Caco-2 (cell line): Measurements from ENCODE around the gene BANP. TPM values are rescaled to one million over a fixed set of nuclear protein-coding genes. Genes with fewer than 3 reads are reported as not detected.
A peak's percentile ranks its signal among the peaks of the same experiment; 100 is the strongest.

Experiments
- BruUV-seq: library from RNA; stranded (reverse); fragments of 400-500 nt; replicated peaks from 2 replicates; lab custom pipeline; 2021; lab: Mats Ljungman, UMichigan
- CTCF ChIA-PET: fragments of 300-600 bp; sonication (Branson Sonifier 250); formaldehyde crosslinking; loops from one replicate; lab custom pipeline; 2022; ENCODE audit warnings: antibody characterized with exemption; lab: Charles Lee
- POLR2A ChIA-PET: fragments of 300-600 bp; sonication (Branson Sonifier 250); formaldehyde crosslinking; loops from one replicate; lab custom pipeline; 2022; ENCODE audit warnings: antibody characterized with exemption; lab: Charles Lee
- DNase-seq, 2 experiments: peaks; one replicate each; pipeline versions ENCODE4 v3.0.0 to v3.0.0-alpha.2; 2020 to 2022
- H3K27me3 ChIP-seq: replicated peaks from 2 replicates; pipeline ENCODE4 v1.6.0; 2011; ENCODE audit warnings: low read length; ENCODE audit not compliant: control insufficient read depth, insufficient read depth
- H3K36me3 ChIP-seq: 2 replicates; pipeline ENCODE4 v1.5.1; 2011; ENCODE audit warnings: low read length; ENCODE audit not compliant: control insufficient read depth, insufficient read depth
- H3K4me1 ChIP-seq: fragments of 250-450 bp; sonication (Bioruptor Pico); 2 replicates; pipeline ENCODE4 v1.5.1; 2020; ENCODE audit warnings: mild to moderate bottlenecking
- H3K4me3 ChIP-seq: 2 replicates; pipeline ENCODE4 v1.5.1; 2011; ENCODE audit warnings: low read depth, mild to moderate bottlenecking, control low read depth, low read length
- H3K9me3 ChIP-seq: fragments of 250-450 bp; sonication (Bioruptor Pico); 2 replicates; pipeline ENCODE4 v1.5.1; 2020; ENCODE audit warnings: mild to moderate bottlenecking, moderate library complexity
- H3K27ac Mint-ChIP-seq: one replicate; pipeline ENCODE4 v1.8.0; 2022; ENCODE audit warnings: mixed read lengths; ENCODE audit not compliant: unreplicated experiment
- H3K27me3 Mint-ChIP-seq: one replicate; pipeline ENCODE4 v1.8.0; 2022; ENCODE audit warnings: mixed read lengths; ENCODE audit not compliant: insufficient read depth, unreplicated experiment
- H3K36me3 Mint-ChIP-seq: one replicate; pipeline ENCODE4 v1.8.0; 2022; ENCODE audit warnings: mild to moderate bottlenecking, mixed read lengths; ENCODE audit not compliant: insufficient read depth, unreplicated experiment
- H3K4me1 Mint-ChIP-seq: one replicate; pipeline ENCODE4 v1.8.0; 2022; ENCODE audit warnings: low read depth, mixed read lengths; ENCODE audit not compliant: unreplicated experiment
- H3K4me3 Mint-ChIP-seq: one replicate; pipeline ENCODE4 v1.8.0; 2022; ENCODE audit warnings: mild to moderate bottlenecking, moderate library complexity, mixed read lengths; ENCODE audit not compliant: unreplicated experiment
- H3K9me3 Mint-ChIP-seq: one replicate; pipeline ENCODE4 v1.8.0; 2022; ENCODE audit warnings: mixed read lengths; ENCODE audit not compliant: unreplicated experiment
- CTCF ChIP-seq, 2 experiments: fragments of 200-600 bp in 1 of 2; IDR thresholded peaks; 1 replicate in 1 of 2; 2 replicates in 1 of 2; pipeline versions ENCODE4 v1.5.1 to v1.8.0; 2011 to 2022; ENCODE audit warnings: antibody characterized with exemption in 1 of 2, control low read depth in 1 of 2, inconsistent platforms in 1 of 2, low read depth in 1 of 2, low read length in 1 of 2, mild to moderate bottlenecking in 1 of 2, moderate library complexity in 1 of 2; ENCODE audit not compliant: insufficient read depth in 1 of 2, severe bottlenecking in 1 of 2, unreplicated experiment in 1 of 2
- intact Hi-C: fragments of 100-400 bp; cut with micrococcal nuclease; formaldehyde crosslinking; loops from one replicate; pipeline ENCODE4 v1.10.0; 2022; ENCODE audit not compliant: unreplicated experiment
- total RNA-seq: library from RNA; stranded (reverse); gene quantifications from 2 replicates; pipeline ENCODE4 v1.2.3, GENCODE V29; 2022

The BANP gene
- total RNA-seq, 1 experiment from 2014 or later = 44.4 TPM

GRCh38 chr16:88058136-88058535, 106.9 kb downstream of the BANP start:
- intact Hi-C loops = no loop called here
- Mint-ChIP-seq H3K9me3 (no peaks in the 10 kb centered on the region), H3K27ac (no peak overlapping the region), H3K27me3 (no peaks in the 10 kb centered on the region), H3K4me1 (no peaks in the 10 kb centered on the region), H3K4me3 (no peak overlapping the region), H3K36me3 (peaks cover 6% of the 10 kb centered on the region)
- POLR2A ChIA-PET = no interaction called here
- no peak for TF ChIP-seq CTCF (IDR thresholded peaks at IDR 0.05; ENCODE audit: insufficient read depth in 1 of 2, low read depth in 1 of 2, low read length in 1 of 2, severe bottlenecking in 1 of 2, unreplicated experiment in 1 of 2)
- no peaks in the 10 kb centered on the region for H3K4me1 ChIP-seq
- no peaks in the 10 kb centered on the region for H3K9me3 ChIP-seq
- BruUV-seq = no TSS peak
- no peak overlapping the region for H3K4me3 ChIP-seq
- no peaks in the 10 kb centered on the region for H3K27me3 ChIP-seq
- DNase-seq = peak in 1 of 2 experiments; percentile 11
- CTCF ChIA-PET = no interaction called here
- peaks cover 2% of the 10 kb centered on the region; the same call in 1 of the 2 replicates for H3K36me3 ChIP-seq

- intact Hi-C loops = no loop called here
- CTCF ChIA-PET = no interaction called here
- DNase-seq = peak in 1 of 2 experiments; percentile 21
Measured at GRCh38 chr16:88058817-88059216, 107.6 kb downstream of the BANP start.

GRCh38 chr16:88059701-88060386, 108.6 kb downstream of the BANP start:
- H3K4me3 ChIP-seq = no peak overlapping the region
- CTCF ChIA-PET = no interaction called here
- H3K4me1 ChIP-seq = no peaks in the 10 kb centered on the region
- POLR2A ChIA-PET = no interaction called here
- intact Hi-C loops = no loop called here
- no peak overlapping the region for H3K4me3 Mint-ChIP-seq
- BruUV-seq = no TSS peak
- no peaks in the 10 kb centered on the region for H3K4me1 Mint-ChIP-seq
- H3K36me3 Mint-ChIP-seq = peaks cover 6% of the 10 kb centered on the region
- no peaks in the 10 kb centered on the region for H3K27me3 ChIP-seq
- H3K9me3 ChIP-seq = no peaks in the 10 kb centered on the region
- no peaks in the 10 kb centered on the region for H3K27me3 Mint-ChIP-seq
- peaks cover 2% of the 10 kb centered on the region; the same call in 1 of the 2 replicates for H3K36me3 ChIP-seq
- no peaks in the 10 kb centered on the region for H3K9me3 Mint-ChIP-seq
- no peak for TF ChIP-seq CTCF (IDR thresholded peaks at IDR 0.05; ENCODE audit: insufficient read depth in 1 of 2, low read depth in 1 of 2, low read length in 1 of 2, severe bottlenecking in 1 of 2, unreplicated experiment in 1 of 2)
- H3K27ac Mint-ChIP-seq = no peak overlapping the region
- DNase-seq = no peak

More at GRCh38 chr16:88058817-88059216, 107.6 kb downstream of the BANP start:
- Mint-ChIP-seq H3K27ac (no peak overlapping the region), H3K36me3 (peaks cover 6% of the 10 kb centered on the region), H3K27me3 (no peaks in the 10 kb centered on the region), H3K9me3 (no peaks in the 10 kb centered on the region), H3K4me3 (no peak overlapping the region), H3K4me1 (no peaks in the 10 kb centered on the region)
- POLR2A ChIA-PET = no interaction called here
- BruUV-seq = no TSS peak
- peaks cover 2% of the 10 kb centered on the region; the same call in 1 of the 2 replicates for H3K36me3 ChIP-seq
- TF ChIP-seq CTCF (IDR thresholded peaks at IDR 0.05; ENCODE audit: insufficient read depth in 1 of 2, low read depth in 1 of 2, low read length in 1 of 2, severe bottlenecking in 1 of 2, unreplicated experiment in 1 of 2) = no peak
- H3K4me3 ChIP-seq = no peak overlapping the region
- H3K4me1 ChIP-seq = no peaks in the 10 kb centered on the region
- no peaks in the 10 kb centered on the region for H3K9me3 ChIP-seq
- H3K27me3 ChIP-seq = no peaks in the 10 kb centered on the region
